Fibroblast of pulmonary artery (primary cell): ENCODE measurements around the gene POC5.
"Not testable (repeated sequence)": the region's sequence is repeated elsewhere in the genome, so short reads cannot be mapped to it uniquely, and the experiment has no call there.

Experiments used
- DNase-seq: peaks from one replicate; pipeline ENCODE4 v3.0.0-alpha.2; 2010; ENCODE audit warnings: low read depth
- H3K4me3 ChIP-seq: replicated peaks from 2 replicates; pipeline ENCODE4 v1.5.1; 2011; ENCODE audit warnings: low read depth, mild to moderate bottlenecking, control low read depth, low read length, moderate library complexity
- CTCF ChIP-seq: IDR thresholded peaks from 2 replicates; pipeline ENCODE4 v1.5.1; 2011; ENCODE audit warnings: mild to moderate bottlenecking, control low read depth, low read length, inconsistent platforms; ENCODE audit errors: missing control alignments

Gene POC5

GRCh38 chr5:75736273-75736672, 19.0 kb upstream of the POC5 start:
- no peak for DNase-seq
- TF ChIP-seq CTCF = no peak
- H3K4me3 ChIP-seq = no peak overlapping the region

- DNase-seq = peak; percentile 27
- peak; percentile 39 for TF ChIP-seq CTCF
- no peak overlapping the region for H3K4me3 ChIP-seq
Measured at GRCh38 chr5:75734913-75735789, 17.9 kb upstream of the POC5 start.

DNA sequence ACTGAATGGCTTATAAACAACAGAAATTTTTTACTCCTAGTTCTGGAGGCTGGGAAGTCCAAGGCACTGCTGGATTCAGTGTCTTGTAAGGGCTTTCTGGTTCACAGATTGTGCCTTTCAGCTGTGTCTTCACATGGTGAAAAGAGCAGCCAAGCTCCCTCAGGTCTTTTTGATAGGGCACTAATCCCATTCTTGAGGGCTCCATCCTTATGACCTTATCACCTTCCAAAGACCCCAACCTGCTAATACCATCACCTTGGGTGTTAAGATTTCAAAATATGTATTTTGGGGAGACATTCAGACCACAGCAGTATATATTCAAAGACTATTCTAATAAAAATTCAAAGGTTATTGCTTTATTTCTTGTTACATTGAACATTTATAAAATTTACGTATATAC, 16.5 kb upstream of the POC5 start:
- no peak for TF ChIP-seq CTCF
- no peak for DNase-seq
- H3K4me3 ChIP-seq = no peak overlapping the region

- not testable (repeated sequence) for H3K4me3 ChIP-seq, DNase-seq
Measured at GRCh38 chr5:75731515-75731914, 14.3 kb upstream of the POC5 start.

- no peak overlapping the region for H3K4me3 ChIP-seq
- TF ChIP-seq CTCF = no peak
- DNase-seq = peak; percentile 62
Measured at GRCh38 chr5:75729321-75729720, 12.1 kb upstream of the POC5 start.

- no peak for TF ChIP-seq CTCF
- H3K4me3 ChIP-seq = no peak overlapping the region
- no peak for DNase-seq
Measured at GRCh38 chr5:75727931-75728330, 10.7 kb upstream of the POC5 start.

DNA sequence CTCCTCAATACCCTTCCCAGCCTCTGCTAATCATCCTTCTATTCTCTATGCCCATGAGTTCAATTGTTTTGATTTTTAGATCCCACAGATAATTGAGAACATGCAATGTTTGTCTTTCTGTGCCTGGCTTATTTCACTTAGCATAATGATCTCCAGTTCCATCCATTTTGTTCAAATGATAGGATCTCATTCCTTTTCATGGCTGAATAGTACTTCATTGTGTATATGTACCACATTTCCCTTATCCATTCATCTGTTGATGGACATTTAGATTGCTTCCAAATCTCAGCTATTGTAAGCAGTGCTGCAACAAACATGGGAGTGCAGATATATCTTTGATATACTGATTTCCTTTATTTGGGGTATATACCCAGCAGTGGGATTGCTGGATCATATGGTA, 9.0 kb upstream of the POC5 start:
- DNase-seq, H3K4me3 ChIP-seq: not testable (repeated sequence)

DNA sequence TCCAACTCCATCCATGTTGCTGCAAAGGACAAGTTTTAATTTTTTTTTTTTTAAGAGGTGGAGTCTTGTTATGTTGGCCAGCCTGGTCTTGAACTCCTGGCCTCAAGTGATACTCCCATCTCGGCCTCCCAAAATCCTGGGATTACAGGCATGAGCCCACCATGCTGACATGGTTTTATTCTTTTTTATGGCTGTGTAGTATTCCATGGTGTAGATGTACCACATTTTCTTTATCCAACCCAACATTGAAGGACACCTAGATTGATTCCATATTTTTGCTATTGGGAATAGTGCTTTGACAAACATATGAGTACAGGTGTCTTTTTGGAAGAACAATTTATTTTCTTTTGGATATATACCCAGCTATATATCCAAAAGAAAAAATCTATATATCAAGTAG, 6.1 kb upstream of the POC5 start:
- no peak for TF ChIP-seq CTCF
- no peak overlapping the region for H3K4me3 ChIP-seq
- no peak for DNase-seq
